Urinary bladder (tissue), 4 donors: Measurements from ENCODE around the gene PITPNM3. TPM values are rescaled to one million over a fixed set of nuclear protein-coding genes. Genes with fewer than 3 reads are reported as not detected.

Experiments used
- DNase-seq: peaks from one replicate; pipeline ENCODE4 v3.0.0-alpha.2; 2015; ENCODE audit errors: extremely low spot score
- H3K27ac ChIP-seq: one replicate; pipeline ENCODE4 v1.5.1; 2013; ENCODE audit warnings: low read depth, mild to moderate bottlenecking, moderate library complexity
- H3K36me3 ChIP-seq: one replicate; pipeline ENCODE4 v1.6.1; 2013; ENCODE audit warnings: mild to moderate bottlenecking, moderate library complexity; ENCODE audit not compliant: insufficient read depth
- H3K4me1 ChIP-seq: one replicate; pipeline ENCODE4 v1.6.1; 2013; ENCODE audit warnings: mild to moderate bottlenecking, moderate library complexity; ENCODE audit not compliant: insufficient read depth
- H3K4me3 ChIP-seq: one replicate; pipeline ENCODE4 v1.5.1; 2013; ENCODE audit warnings: low read depth, low read length
- WGBS: extraction: QIAGEN DNeasy Blood & Tissue Kit; methylation state at CpG from one replicate; pipeline ENCODE4 v1.1.7; 2013; 5-methylcytosine and 5-hydroxymethylcytosine counted together
- polyA plus RNA-seq: library from polyadenylated mRNA; stranded (reverse); fragments of 200-250 nt; gene quantifications from one replicate; pipeline ENCODE4 v1.2.3, GENCODE V29; 2013
- total RNA-seq: library from RNA; depleted of rRNA; stranded (reverse); fragments of >200 nt; gene quantifications from one replicate; pipeline ENCODE4 v1.2.3, GENCODE V29; 2014
- donor health status: healthy with polysubstance abuse.
- donor health status: healthy.

PITPNM3 gene
- total and polyA plus RNA-seq, 2 donors, result 2.3 to 10.1 TPM

GRCh38 chr17:6463616-6464445 is 92.5 kb downstream of the PITPNM3 start:
- Histone ChIP-seq H3K36me3 (no peaks in the 10 kb centered on the region), H3K4me3 (no peak overlapping the region), H3K4me1 (no peaks in the 10 kb centered on the region), H3K27ac (no peak overlapping the region)
- WGBS, result 92% methylated on average over 24 of the region's 24 CpGs
- DNase-seq, result no peak

- 76% methylated on average over 2 of the region's 2 CpGs for WGBS
- H3K36me3 ChIP-seq, result no peaks in the 10 kb centered on the region
- H3K4me1 ChIP-seq, result no peaks in the 10 kb centered on the region
- DNase-seq, result no peak
- no peak overlapping the region for H3K4me3 ChIP-seq
- H3K27ac ChIP-seq, result no peak overlapping the region
Measured at GRCh38 chr17:6462692-6463091, 93.7 kb downstream of the PITPNM3 start.

GRCh38 chr17:6461792-6462524 is 94.4 kb downstream of the PITPNM3 start:
- no peak overlapping the region for H3K4me3 ChIP-seq
- no peaks in the 10 kb centered on the region for H3K36me3 ChIP-seq
- H3K27ac ChIP-seq, result no peak overlapping the region
- H3K4me1 ChIP-seq, result no peaks in the 10 kb centered on the region
- DNase-seq, result no peak
- WGBS, result 74% methylated on average over 10 of the region's 10 CpGs

DNA sequence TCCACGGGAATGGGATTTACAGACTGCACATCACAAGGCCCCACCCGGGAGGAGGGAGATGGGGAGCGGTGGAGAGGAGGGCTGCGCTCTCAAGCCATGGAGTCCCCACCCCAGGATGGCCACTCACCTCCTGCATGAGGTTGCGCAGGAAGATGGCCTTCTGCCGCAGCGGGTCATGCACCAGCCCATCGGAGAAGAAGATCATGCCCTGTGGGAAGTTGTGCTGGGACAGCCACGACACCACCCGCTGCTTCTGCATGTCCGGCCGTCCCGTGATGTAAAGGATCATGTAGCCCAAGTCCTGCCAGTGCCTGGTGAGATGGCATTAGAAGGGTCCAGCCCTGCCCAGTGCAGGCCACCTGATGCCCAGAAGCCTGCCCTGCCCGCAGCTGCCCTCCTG is 95.1 kb downstream of the PITPNM3 start:
- no peak overlapping the region for H3K27ac ChIP-seq
- H3K4me1 ChIP-seq, result no peaks in the 10 kb centered on the region
- WGBS, result 91% methylated on average over 14 of the region's 14 CpGs
- no peaks in the 10 kb centered on the region for H3K36me3 ChIP-seq
- no peak for DNase-seq
- no peak overlapping the region for H3K4me3 ChIP-seq

DNA sequence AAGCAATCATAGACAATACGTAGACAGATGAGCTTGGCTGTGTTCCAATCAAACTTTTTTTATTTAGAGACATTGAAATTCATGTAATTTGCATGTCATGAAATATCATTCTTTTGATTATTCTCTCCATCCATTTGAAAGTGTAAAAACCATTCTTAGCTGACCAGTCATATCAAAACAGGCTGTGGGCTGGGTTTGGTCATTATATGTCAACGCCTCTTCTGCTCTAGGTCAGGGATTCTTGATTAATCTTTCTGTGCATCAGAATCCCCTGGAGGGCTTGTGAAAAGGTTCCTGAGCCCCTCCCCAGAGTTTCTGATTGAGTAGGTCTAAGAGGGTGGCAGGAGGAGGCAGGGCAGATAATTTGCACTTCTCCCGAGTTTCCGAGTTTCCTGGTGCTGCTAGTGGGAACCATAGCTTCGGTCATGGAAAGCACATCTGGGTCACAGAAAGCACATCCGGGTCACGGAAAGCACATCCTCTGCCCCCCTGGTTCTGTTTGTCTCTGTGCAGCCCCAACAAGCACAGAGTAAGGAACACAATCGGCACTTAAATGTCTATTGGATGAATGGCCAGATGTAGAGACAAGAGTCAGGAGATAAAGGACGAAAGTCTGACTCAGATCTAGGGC is 95.7 kb downstream of the PITPNM3 start:
- H3K36me3 ChIP-seq, result no peaks in the 10 kb centered on the region
- no peaks in the 10 kb centered on the region for H3K4me1 ChIP-seq
- no peak for DNase-seq
- no peak overlapping the region for H3K4me3 ChIP-seq
- H3K27ac ChIP-seq, result no peak overlapping the region
- 79% methylated on average over 9 of the region's 9 CpGs for WGBS

GRCh38 chr17:6458460-6458950 is 97.8 kb downstream of the PITPNM3 start:
- H3K4me1 ChIP-seq, result no peaks in the 10 kb centered on the region
- 79% methylated on average over 14 of the region's 14 CpGs for WGBS
- no peak for DNase-seq
- no peaks in the 10 kb centered on the region for H3K36me3 ChIP-seq
- no peak overlapping the region for H3K4me3 ChIP-seq
- H3K27ac ChIP-seq, result no peak overlapping the region

GRCh38 chr17:6457688-6458459 is 98.5 kb downstream of the PITPNM3 start:
- 71% methylated on average over 10 of the region's 10 CpGs for WGBS
- DNase-seq, result no peak
- H3K4me1 ChIP-seq, result no peaks in the 10 kb centered on the region
- no peak overlapping the region for H3K27ac ChIP-seq
- H3K4me3 ChIP-seq, result no peak overlapping the region
- H3K36me3 ChIP-seq, result no peaks in the 10 kb centered on the region

- no peaks in the 10 kb centered on the region for H3K4me1 ChIP-seq
- no peak for DNase-seq
- H3K27ac ChIP-seq, result no peak overlapping the region
- H3K4me3 ChIP-seq, result no peak overlapping the region
- no peaks in the 10 kb centered on the region for H3K36me3 ChIP-seq
- WGBS, result 75% methylated on average over 14 of the region's 14 CpGs
Measured at GRCh38 chr17:6456914-6457687, 99.3 kb downstream of the PITPNM3 start.

DNA sequence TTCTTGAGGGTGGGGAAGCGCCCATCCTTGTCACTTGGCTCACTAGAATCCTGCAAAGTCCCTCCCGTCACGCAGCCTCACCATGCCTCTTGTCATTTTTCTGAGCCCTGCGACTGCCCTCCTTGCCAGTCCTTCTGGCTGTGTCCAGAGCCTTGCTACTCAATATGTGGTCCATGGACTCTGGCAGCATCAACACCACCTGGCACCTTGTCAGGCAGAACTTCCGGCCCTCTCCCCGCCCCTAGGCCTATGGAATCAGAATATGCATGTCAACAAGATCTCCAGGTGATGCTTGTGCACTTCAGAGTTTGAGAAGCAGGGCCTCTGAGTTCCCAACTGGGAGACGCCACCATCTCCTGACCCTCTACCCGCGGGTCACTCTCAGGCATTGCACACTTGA is 100.0 kb downstream of the PITPNM3 start:
- H3K36me3 ChIP-seq, result no peaks in the 10 kb centered on the region
- DNase-seq, result no peak
- no peak overlapping the region for H3K4me3 ChIP-seq
- no peak overlapping the region for H3K27ac ChIP-seq
- H3K4me1 ChIP-seq, result no peaks in the 10 kb centered on the region
- 93% methylated on average over 9 of the region's 9 CpGs for WGBS

DNA sequence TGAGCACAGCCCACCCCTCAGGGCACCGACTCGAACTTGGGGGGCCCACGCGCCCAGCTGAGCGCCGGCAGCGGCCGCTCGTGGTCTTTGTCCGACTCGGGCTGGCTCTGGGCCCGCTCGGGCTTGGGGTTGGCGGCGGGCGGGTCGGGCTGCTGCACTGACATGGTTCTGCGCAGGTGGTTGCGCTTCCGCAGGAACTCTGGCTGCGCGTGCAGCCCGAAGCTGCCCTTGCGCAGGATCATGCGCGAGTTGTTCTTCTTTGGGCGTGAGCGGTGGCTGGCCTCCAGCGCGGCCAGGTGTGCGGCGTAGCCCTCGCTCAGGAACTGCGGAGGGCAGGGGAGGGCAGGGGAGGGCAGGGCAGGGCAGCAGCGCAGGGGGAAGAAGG is 101.0 kb downstream of the PITPNM3 start:
- Histone ChIP-seq H3K4me3 (no peak overlapping the region), H3K27ac (no peak overlapping the region)
- WGBS, result 13% methylated on average over 35 of the region's 35 CpGs

DNA sequence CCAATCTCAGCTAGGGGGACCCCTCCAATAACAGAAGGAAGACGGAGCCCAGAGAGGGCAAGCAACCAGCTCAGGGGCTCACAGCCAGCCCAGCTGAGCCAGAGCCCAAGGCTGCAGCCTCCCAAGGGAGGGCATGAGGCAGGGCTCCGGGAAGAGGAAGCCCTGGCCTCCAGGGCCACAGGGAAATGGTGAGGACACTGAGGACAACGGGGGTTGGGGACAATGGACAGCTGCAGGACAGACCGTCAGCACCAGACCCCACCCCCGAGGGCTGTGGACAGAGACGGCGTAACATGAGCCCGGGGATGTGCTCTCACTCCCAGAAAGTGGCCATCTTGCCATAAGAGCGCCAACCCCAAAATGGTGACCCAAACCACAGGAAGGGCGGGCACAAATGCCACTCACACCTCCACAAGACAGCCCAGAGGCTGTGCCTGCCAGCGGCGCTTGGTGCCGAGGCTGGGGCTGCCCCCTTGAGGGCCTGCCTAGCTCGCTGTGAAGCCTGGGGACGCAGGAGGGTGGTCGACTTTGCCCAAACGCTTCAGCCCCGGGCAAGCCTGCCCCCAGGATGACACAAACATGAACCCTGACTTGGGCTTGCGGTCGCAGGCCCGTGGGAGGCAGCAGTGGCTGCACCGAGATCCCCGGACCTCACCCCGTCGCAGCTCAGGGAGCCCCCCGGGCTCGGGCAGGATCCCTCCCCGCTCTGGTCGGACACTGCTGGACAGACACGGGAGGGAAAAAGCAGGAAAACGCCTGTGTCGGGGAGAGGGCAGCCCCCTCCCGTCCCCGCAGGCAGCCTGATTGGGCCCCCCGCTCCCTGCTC is 101.6 kb downstream of the PITPNM3 start:
- 47% methylated on average over 35 of the region's 35 CpGs for WGBS
- Histone ChIP-seq H3K27ac (no peak overlapping the region), H3K4me3 (no peak overlapping the region), H3K4me1 (no peaks in the 10 kb centered on the region), H3K36me3 (no peaks in the 10 kb centered on the region)
- no peak for DNase-seq

More for the DNA sequence above, 101.0 kb downstream of the PITPNM3 start:
- Histone ChIP-seq H3K4me1 (no peaks in the 10 kb centered on the region), H3K36me3 (no peaks in the 10 kb centered on the region)
- DNase-seq, result no peak
